PC-3 (cell line): ENCODE measurements around the gene EGLN1. TPM values are rescaled to one million over a fixed set of nuclear protein-coding genes. Genes with fewer than 3 reads are reported as not detected.

Experiments used
- ATAC-seq: fragments of 200-7000 bp; cut with Tn5 transposase; 2 replicates; pipeline ENCODE4 v1.9.1; 2020; ENCODE audit warnings: mild to moderate bottlenecking, moderate library complexity
- BruUV-seq: library from RNA; stranded (reverse); fragments of 400-500 nt; replicated peaks from 2 replicates; lab custom pipeline; 2021; lab: Mats Ljungman, UMichigan
- CTCF ChIA-PET: fragments of 300-600 bp; sonication (Branson Sonifier 250); formaldehyde crosslinking; loops from one replicate; lab custom pipeline; 2022; ENCODE audit warnings: antibody characterized with exemption; lab: Charles Lee
- POLR2A ChIA-PET: fragments of 300-600 bp; sonication (Branson Sonifier 250); formaldehyde crosslinking; loops from one replicate; lab custom pipeline; 2022; ENCODE audit warnings: antibody characterized with exemption; ENCODE audit not compliant: unreplicated experiment; lab: Charles Lee
- DNase-seq: peaks from one replicate; pipeline ENCODE4 v3.0.0-alpha.2; 2015
- H2AFZ ChIP-seq: fragments of 300-600 bp; sonication (generic); 2 replicates; pipeline ENCODE4 v1.6.0; 2016; ENCODE audit warnings: antibody characterized with exemption, low read length
- H3F3A ChIP-seq: fragments of 300-600 bp; sonication (generic); one replicate; pipeline ENCODE4 v1.6.0; 2017; ENCODE audit warnings: antibody characterized with exemption, low read length, control low read depth, mild to moderate bottlenecking; ENCODE audit not compliant: unreplicated experiment
- H3K27ac ChIP-seq: fragments of 300-600 bp; sonication (generic); 2 replicates; pipeline ENCODE4 v1.5.1; 2016; ENCODE audit warnings: mild to moderate bottlenecking, low read length
- H3K27me3 ChIP-seq: fragments of 300-600 bp; sonication (generic); 2 replicates; pipeline ENCODE4 v1.6.1; 2016; ENCODE audit warnings: low read length, mixed read lengths
- H3K36me3 ChIP-seq: fragments of 300-600 bp; sonication (generic); 2 replicates; pipeline ENCODE4 v1.6.1; 2016; ENCODE audit warnings: low read depth, mixed run types, low read length, mixed read lengths
- H3K4me1 ChIP-seq: fragments of 300-600 bp; sonication (generic); 2 replicates; pipeline ENCODE4 v1.5.1; 2016; ENCODE audit warnings: low read length; ENCODE audit not compliant: insufficient read depth
- H3K4me2 ChIP-seq: fragments of 300-600 bp; sonication (generic); 2 replicates; pipeline ENCODE4 v1.6.0; 2016; ENCODE audit warnings: low read length
- H3K4me3 ChIP-seq: fragments of 300-600 bp; sonication (generic); 2 replicates; pipeline ENCODE4 v1.5.1; 2016; ENCODE audit warnings: mild to moderate bottlenecking, low read length, mixed read lengths
- H3K79me2 ChIP-seq: fragments of 300-600 bp; sonication (generic); 2 replicates; pipeline ENCODE4 v1.6.1; 2017; ENCODE audit warnings: low read length, mixed read lengths
- H3K9ac ChIP-seq: fragments of 300-600 bp; sonication (generic); 2 replicates; pipeline ENCODE4 v1.6.0; 2016; ENCODE audit warnings: mild to moderate bottlenecking, low read length
- H3K9me2 ChIP-seq: fragments of 300-600 bp; sonication (generic); replicated peaks from 2 replicates; pipeline ENCODE4 v1.6.1; 2016; ENCODE audit warnings: mixed run types, low read length, mixed read lengths
- H3K9me3 ChIP-seq: fragments of 300-600 bp; sonication (generic); 2 replicates; pipeline ENCODE4 v1.6.1; 2016; ENCODE audit warnings: low read length, mixed read lengths
- H4K20me1 ChIP-seq: fragments of 300-600 bp; sonication (generic); 2 replicates; pipeline ENCODE4 v1.6.1; 2016; ENCODE audit warnings: low read length, mixed read lengths
- CTCF ChIP-seq: fragments of 300-600 bp; sonication (generic); conservative IDR thresholded peaks from 2 replicates; pipeline ENCODE4 v1.5.1; 2017; ENCODE audit warnings: antibody characterized with exemption, low read depth, mild to moderate bottlenecking, low read length
- EZH2 ChIP-seq: fragments of 300-600 bp; sonication (generic); IDR thresholded peaks from one replicate; pipeline ENCODE4 v1.6.1; 2017; ENCODE audit warnings: antibody characterized with exemption, mild to moderate bottlenecking, low read length; ENCODE audit not compliant: unreplicated experiment
- EZH2phosphoT487 ChIP-seq: fragments of 300-600 bp; sonication (generic); IDR thresholded peaks from 2 replicates; pipeline ENCODE4 v1.6.1; 2018; ENCODE audit warnings: mild to moderate bottlenecking, antibody characterized with exemption, low read length, borderline replicate concordance
- intact Hi-C: fragments of 100-400 bp; cut with micrococcal nuclease; formaldehyde crosslinking; loops from 2 replicates; pipeline ENCODE4 v1.9.0; 2023
- total RNA-seq: library from RNA; depleted of rRNA; stranded (reverse); fragments of >200 nt; gene quantifications from 2 replicates; pipeline ENCODE4 v1.2.3, GENCODE V29; 2014

EGLN1 gene
- total RNA-seq, 1 experiment from 2014 or later: 37.0 TPM

DNA sequence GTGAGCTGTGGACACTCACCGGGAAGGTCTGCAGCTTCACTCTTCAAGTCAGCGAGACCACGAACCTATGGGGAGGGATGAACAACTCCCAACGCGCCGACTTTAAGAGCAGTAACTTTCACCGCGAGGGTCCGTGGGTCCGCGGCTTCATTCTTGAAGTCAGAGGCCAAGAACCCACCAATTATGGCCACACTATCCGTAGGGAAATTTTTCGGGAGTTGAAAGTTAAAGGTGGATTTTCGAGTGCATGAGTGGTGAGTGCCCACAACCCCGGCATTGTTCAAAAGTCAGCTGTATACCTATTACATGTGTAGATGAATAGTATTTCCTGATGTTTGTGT is 104.1 kb downstream of the EGLN1 start:
- H3K9me3 ChIP-seq: no peaks in the 10 kb centered on the region
- H4K20me1 ChIP-seq: no peaks in the 10 kb centered on the region
- no peak overlapping the region for H3K27ac ChIP-seq
- ATAC-seq (no peak), DNase-seq (no peak)
- no peaks in the 10 kb centered on the region for H3K27me3 ChIP-seq
- no peak overlapping the region for H3K4me3 ChIP-seq
- BruUV-seq: no TSS peak
- POLR2A ChIA-PET: no interaction called here
- no peak for TF ChIP-seq CTCF
- TF ChIP-seq EZH2: no peak
- no peak for TF ChIP-seq EZH2phosphoT487
- no peaks in the 10 kb centered on the region for H3F3A ChIP-seq
- H3K36me3 ChIP-seq: no peaks in the 10 kb centered on the region
- H3K9ac ChIP-seq: no peak overlapping the region
- intact Hi-C loops: no loop called here
- no peak overlapping the region for H3K4me2 ChIP-seq
- CTCF ChIA-PET: no interaction called here
- H3K4me1 ChIP-seq: no peaks in the 10 kb centered on the region
- H2AFZ ChIP-seq: no peak overlapping the region
- no peaks in the 10 kb centered on the region for H3K9me2 ChIP-seq
- no peaks in the 10 kb centered on the region for H3K79me2 ChIP-seq

DNA sequence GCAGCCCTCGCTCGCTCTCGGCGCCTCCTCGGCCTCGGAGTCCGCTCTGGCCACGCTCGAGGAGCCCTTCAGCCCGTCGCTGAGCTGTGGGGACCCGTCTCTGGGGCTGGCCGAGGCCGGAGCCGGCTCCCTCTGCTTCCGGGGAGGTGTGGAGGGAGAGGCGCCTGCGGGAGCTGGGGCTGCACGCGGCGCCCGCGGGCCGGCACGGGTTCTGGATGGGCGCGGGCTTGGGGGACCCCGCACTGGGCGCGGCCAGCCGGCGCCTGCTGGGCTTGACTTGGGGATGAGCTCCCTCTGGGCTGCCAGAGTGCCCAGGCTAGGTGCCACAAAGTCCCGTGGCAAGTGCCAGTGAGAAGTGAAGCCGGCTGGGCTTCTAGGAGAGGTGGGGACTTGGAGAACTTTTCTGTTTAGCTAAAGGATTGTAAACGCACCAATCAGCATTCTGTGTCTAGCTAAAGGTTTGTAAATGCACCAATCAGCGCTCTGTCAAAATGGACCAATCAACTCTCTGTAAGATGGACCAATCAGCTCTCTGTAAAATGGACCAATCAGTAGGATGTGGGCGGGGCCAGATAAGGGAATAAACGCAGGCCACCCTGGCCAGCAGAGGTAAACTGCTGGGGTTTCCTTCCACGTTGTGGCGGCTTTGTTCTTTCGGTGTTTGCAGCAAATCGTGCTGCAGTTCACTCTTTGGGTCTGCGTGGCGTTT is 104.6 kb downstream of the EGLN1 start:
- no TSS peak for BruUV-seq
- intact Hi-C loops: no loop called here

More for the DNA sequence above, 104.6 kb downstream of the EGLN1 start:
- no peaks in the 10 kb centered on the region for H3K4me1 ChIP-seq
- ChIA-PET CTCF (no interaction called here), POLR2A (no interaction called here)
- no peak overlapping the region for H3K27ac ChIP-seq
- H4K20me1 ChIP-seq: no peaks in the 10 kb centered on the region
- H3F3A ChIP-seq: no peaks in the 10 kb centered on the region
- no peak overlapping the region for H3K9ac ChIP-seq
- H3K9me2 ChIP-seq: no peaks in the 10 kb centered on the region
- no peak overlapping the region for H3K4me2 ChIP-seq
- H3K36me3 ChIP-seq: no peaks in the 10 kb centered on the region
- no peaks in the 10 kb centered on the region for H3K79me2 ChIP-seq
- no peak for ATAC-seq
- H3K9me3 ChIP-seq: no peaks in the 10 kb centered on the region
- DNase-seq: no peak
- no peak overlapping the region for H3K4me3 ChIP-seq
- H3K27me3 ChIP-seq: no peaks in the 10 kb centered on the region
- no peak overlapping the region for H2AFZ ChIP-seq
- no peak for TF ChIP-seq CTCF
- TF ChIP-seq EZH2: no peak
- TF ChIP-seq EZH2phosphoT487: no peak
